Globus pallidus (tissue), 1 donor: ENCODE measurements around the gene ZNF598.
"Not testable (repeated sequence)": the region's sequence is repeated elsewhere in the genome, so short reads cannot be mapped to it uniquely, and the experiment has no call there.

ENCODE experiments used
- DNase-seq: peaks from one replicate; pipeline ENCODE4 v3.0.0-alpha.2; 2015; ENCODE audit warnings: low spot score

Gene ZNF598

DNA sequence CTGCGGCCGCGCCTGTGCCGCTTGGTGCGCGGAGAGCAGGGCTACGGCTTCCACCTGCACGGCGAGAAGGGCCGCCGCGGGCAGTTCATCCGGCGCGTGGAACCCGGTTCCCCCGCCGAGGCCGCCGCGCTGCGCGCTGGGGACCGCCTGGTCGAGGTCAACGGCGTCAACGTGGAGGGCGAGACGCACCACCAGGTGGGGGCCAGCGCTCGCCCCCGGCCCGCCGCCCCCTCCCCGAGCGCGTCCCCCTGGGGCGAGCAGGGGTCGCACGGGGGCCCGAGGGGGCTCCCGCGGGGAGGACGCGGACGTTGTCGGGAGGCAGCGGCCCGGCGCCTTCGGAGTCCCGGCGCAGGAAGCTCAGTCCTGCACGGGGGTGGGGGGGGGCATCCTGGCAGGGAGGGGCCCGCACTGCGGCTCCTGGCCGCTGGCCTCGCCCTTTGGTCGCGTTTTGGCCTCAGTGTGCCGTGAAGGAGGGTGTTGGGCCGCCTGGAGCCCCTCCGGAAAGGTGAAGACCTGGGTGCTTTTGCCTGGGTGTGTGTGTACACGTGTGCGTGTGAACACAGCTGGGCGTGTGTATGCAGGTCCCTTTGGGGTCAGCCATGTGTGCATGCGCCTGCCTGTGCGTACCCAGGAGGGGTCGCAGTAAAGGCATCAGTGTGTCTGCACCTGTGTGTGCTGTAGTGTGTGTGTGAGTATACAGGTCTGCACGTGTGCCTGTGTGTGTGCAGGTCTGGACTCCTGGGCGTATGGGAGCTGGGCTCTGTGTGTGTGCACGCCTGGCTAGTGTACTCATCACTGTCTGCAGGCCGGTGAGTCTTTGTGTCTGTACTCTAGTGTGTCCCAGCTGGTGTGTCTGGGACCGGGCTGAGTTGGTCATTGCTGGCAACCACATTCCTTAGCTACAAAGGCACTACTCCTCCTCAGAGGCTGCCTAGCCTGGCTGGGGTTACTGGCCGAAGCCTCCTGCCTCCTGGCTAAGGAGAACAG is 17.7 kb upstream of the ZNF598 start:
- no peak for DNase-seq

DNA sequence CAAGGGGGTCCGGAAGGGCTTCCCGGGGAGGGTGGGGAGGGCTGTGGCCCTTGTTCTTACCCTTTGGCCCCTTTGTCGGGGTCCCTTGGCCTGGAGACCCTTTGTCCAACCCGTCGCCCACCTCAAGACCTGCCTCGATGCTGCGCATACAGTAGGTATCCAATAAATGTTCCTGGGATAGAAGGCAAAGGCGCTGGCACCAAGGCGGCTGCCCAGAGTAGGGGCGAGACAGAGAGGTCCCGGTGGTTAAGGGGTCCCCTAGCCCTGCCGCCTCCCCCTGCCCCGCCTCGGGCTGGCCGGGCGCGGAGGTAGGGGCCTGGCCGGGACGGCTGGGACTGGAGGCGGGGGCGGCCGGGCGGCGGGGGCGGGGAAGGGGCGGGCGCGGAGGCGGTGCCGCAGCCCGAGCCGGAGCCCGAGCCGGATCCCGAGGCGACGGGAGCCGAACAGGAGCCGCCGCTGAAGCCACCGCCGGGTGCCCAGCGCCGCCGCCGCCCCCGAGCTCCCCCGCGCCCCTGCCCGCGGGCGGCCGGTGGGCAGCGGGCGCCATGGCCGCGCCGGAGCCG is 16.9 kb upstream of the ZNF598 start, which contains the start of gene NHERF2:
NHERF2 (plus strand) TSS at position 442 of the 563 bp plus-strand sequence; CDS start at position 546, 104 bp downstream.
- no peak for DNase-seq

DNA sequence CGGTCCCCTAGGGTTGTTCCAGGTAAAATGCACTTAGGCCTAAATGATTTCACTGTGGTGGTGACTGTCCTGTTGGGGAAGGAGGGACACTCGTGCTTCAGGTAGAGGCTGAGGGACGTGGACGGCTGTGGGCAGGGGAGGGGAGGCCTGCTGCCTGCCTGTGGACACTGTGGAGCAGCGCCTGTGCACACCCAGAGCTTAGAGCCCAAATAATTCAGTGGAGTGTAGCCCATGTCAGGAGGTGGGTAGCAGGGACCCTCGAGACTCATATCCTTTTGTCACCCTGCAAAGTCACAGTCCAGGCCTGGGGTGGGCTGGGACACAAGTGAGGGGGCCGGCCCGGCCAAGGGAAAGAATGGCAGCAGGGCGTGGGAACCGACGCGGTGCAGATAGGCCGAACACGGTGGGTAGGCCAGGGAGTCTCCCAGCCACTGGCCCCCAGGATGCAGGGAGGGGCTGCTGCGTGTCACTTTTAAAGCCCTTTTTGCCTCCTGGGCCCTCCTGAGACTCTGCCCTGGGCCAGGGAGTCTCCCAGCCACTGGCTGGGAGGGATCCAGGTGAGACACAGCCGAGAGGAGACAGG is 16.3 kb upstream of the ZNF598 start:
- no peak for DNase-seq

GRCh38 chr16:2025251-2025650 is 15.6 kb upstream of the ZNF598 start:
- DNase-seq = no peak

DNA sequence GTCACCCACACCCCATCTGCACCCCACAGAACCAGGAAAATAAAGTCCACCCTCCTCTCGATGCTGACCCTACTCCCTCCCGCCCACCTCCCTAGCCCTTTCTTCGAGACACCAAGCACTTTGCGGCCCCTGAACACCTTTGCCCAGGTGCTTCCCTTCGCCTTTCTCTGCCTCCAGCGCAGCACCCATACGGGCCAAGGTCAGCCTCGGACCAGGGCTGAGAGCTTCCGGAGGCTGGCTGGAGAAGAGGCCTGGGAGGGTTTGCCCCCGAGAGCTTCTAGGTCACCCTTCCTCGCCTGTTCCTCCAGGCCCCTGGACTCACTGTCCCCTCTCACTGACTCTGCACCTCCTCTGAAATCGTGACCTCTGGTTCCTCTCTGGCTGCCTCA is 14.4 kb upstream of the ZNF598 start:
- DNase-seq = no peak

DNA sequence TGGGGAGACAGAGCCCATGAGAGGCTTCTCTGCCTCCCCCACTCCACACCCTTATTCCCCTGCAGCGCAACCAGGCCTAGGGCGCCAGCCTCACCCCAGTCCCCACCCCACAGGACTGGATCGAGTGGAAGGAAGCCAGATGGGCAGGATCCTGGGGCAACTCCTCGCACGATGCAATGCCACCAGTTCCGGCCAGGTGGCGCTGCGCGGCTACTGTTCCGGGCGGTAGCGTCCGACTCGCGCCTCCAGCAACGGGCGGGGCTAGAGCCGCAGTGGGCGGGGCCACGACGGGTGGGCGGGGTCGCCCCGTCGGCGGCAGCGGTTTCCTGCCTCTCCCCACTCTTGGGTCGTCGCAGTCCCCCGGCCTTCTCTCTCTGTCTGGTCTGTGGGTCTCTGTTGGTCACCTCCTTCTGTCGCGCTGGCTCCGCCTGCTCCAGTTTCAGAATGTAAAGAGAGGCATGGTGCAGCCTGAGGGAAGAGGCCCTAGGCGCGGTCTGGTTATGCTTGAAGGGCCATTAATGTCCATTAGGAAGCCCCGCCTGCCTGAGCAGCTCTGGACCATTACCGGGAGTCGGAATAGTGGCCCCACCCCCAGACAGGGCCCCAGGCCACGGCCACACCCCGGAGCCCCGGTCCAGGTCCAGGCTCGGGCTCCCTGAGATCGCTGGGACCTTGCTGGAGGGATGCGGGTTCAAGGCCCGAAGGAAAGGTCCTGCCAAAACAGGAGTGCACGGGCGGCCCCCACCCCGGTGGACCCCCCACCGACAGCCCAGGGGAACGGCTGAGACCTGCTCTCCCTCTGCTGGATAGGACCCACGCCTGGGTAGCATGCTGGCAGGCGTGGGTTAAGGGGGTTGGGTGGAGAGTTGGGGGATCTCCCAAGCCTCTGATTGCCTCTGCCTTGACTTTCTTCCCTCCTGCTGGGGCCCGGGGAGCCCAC is 13.7 kb upstream of the ZNF598 start:
- DNase-seq = peak; percentile 81

DNA sequence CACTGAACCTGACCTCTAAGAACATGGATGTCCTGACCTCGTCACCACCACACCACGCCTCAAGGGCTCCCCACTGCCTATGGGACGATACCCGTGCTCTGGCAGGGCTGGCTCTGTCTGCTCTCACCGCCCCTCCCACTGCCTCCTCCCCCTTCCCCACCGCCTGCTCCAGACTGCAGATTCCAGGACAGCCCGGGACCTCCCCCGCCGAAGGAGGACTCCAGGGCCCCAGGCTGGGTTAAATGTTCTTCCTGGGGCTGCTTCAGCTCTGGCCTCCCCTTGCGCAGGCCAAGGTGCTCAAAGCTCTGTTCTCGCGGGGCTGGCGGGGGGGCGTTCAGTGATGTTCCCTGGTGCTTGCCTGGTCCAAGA is 13.1 kb upstream of the ZNF598 start:
- no peak for DNase-seq

- no peak for DNase-seq
Observed at GRCh38 chr16:2019921-2020831, 10.6 kb upstream of the ZNF598 start.

DNA sequence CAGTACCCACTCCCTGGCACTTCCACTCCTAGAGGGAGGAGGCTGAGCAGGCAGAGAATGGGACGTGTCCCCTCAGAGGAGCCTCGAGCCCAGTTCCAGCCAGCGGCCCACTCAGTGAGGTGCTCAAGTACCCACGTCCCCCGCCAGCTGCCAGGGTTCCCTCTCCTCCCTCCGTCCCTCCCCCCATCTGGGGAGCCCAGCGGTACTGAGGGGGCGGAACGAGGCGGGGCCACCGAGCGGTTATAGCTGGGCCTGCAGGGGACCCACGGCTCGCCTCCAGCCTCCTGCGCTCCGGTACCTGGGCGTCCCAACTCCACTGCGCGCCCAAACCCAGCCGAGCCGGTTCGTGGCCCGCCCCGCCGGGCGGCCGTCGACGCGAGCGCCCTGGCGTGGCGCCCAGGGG is 9.9 kb upstream of the ZNF598 start, which contains the start of gene NPW:
NPW (plus strand) TSS at position 268 of the 403 bp plus-strand sequence.
- no peak for DNase-seq

GRCh38 chr16:2016407-2016922 is 6.8 kb upstream of the ZNF598 start:
- no peak for DNase-seq

DNA sequence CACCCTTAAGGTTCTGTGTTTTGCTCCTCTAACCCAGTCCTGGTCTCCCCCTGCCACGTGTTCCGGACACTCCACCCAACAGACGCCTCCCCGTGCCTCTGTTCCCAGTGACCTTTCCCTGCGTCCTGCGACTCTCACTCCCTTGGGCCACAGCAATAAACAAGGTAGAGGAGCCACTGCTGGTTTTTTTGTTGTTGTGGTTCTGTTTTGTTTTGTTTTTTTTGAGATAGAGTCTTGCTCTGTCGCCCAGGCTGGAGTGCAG is 6.3 kb upstream of the ZNF598 start:
- no peak for DNase-seq

DNA sequence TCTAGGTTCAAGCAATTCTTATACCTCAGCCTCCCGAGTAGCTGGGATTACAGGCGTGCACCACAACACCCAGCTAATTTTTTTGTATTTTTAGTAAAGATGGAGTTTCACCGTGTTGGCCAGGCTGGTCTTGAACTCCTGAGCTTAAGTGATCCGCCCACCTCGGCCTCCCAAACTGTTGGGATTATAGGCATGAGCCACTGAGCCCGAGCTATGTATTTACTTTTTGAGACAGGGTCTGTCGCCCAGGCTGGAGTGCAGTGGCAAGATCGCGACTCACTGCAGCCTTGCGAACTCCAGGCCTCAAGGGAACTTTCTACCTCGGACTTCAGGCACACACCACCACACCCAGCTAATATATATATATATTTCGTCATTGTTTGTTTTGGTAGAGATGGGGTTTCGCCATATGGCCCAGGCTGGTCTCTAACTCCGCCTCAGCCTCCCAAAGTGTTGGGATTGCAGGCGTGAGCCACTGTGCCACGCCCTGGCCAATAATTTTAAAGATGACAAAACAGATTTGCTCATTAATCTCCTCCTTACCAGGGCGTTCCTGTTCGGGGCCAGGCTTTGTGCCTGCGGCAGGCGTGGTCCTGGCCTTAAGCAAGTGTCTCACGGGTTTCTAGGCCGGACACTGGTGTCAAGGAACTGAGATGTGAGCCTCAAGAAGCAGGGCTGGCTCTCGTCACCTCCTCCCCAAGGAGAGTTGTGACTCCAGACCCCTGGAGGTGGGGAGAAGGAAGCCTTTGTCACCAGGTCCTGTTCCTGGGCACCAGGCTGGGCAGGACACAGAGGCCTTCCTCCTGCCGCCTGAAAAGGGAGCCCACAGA is 5.7 kb upstream of the ZNF598 start:
- DNase-seq = no peak

GRCh38 chr16:2013527-2013926 is 3.9 kb upstream of the ZNF598 start:
- no peak for DNase-seq

DNA sequence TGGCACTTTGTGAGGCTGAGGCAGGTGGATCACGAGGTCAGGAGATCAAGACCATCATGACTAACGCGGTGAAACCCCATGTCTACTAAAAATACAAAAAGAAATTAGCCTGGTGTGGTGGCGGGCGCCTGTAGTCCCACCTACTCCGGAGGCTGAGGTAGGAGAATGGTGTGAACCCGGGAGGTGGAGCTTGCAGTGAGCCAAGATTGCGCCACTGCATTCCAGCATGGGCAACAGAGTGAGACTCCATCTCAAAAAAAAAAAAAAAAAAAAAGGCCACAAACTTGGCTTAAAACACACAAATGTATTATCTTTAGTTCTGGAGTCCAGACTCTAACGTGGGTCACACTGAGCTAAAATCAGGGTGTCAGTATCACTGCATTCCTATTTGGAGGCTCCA is 2.1 kb upstream of the ZNF598 start:
- not testable (repeated sequence) for DNase-seq

DNA sequence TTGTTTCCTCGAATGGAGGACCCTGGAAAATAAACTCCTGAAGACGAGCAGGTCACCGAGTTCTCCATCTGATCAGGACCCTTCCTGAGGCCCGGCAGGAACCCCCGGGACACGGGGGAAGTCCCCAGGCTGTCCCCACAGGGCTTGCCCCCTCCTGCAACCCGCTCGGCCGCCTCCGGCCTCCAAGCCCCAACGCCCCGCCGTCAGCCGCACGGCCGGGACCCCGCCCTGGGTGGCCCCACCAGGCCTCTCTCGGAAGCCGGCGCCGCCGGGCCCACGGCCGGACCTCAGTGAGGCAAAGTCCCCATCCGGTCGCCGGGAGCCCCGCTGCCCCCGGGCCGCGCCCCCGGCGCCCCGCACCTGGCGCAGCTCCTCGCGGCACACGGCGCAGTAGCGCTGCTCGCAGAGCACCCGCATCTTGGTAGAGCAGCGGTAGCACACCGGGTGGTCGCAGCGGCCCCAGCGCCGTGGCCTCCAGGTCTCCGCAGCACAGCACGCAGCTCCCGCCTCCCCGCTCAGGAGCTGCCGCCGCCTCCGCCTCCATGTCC is 383 bp downstream of the ZNF598 start:
- DNase-seq = no peak

GRCh38 chr16:2008631-2009163 is 924 bp downstream of the ZNF598 start:
- no peak for DNase-seq

DNA sequence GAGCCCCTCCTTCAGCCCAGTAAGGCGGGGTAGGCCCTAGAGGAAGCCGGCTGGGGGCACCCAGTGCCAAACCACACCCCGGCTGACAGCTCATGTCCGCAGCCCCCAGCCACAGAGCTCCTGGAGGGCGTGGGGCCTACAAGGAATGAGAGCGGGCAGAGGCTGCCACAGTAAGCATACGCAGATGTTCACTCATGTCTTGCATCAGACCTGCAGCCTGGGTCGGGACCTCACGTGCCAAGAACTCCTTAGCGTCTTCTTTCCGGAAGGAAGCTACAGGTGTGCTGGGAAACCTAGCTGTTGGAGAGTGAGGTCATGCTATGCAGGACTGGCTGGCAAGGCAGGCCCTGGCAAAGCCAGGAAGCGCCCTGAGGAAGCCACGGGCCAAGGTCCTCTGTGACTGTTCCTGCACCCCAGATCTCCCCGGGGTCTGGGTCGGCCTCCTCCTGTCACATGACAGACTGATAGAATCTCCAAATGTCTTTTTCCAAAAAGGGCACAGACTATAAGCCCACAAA is 1.6 kb downstream of the ZNF598 start:
- DNase-seq = no peak

DNA sequence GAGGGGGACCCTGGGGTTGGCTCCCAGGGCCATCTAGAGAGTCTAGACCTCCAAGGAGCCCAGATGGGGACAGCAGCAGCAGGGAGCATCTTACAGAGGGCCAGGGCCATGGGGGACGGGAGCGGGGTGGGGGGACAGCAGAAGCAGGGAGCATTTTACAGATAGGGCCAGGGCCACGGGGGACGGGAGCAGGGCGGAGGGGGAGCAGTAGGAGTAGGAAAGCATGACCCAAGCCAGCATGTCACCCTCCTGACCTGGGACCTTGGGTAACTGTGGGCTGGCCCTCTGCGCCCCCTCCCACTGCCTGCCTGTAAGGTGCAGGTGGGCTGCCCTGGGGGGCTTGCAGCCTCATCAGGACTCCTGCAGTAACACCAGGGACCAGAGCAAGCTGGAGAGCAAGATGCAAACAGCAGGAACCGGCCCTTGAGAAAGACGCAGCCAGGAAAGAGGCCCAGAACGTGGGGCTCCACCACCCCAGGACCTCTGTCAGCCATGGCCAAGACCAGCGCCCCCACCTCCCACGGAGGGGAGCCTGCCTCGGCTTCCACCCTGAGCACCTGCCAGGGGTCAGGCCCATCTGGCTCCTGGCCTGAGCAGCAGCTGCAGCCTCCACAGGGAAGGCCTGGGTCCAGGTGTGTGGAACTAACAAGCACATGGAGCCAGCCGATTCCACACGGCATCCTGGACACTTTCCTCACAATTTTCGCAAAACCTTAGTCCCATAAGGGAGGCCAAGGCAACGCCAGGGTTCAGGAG is 2.4 kb downstream of the ZNF598 start:
- no peak for DNase-seq
